Cardiac fibroblast (primary cell): Measurements from ENCODE around the gene NPR3.

Experiments used
- DNase-seq, 2 donors: peaks; one replicate each; pipeline versions ENCODE4 v3.0.0 to v3.0.0-alpha.2; 2010; ENCODE audit warnings: low read depth in 2 of 2
- H3K4me3 ChIP-seq, 2 donors: replicated peaks in 1 of 2; 1 replicate in 1 of 2; 2 replicates in 1 of 2; pipeline ENCODE4 v1.5.1; 2011; ENCODE audit warnings: low read depth in 2 of 2, low read length in 2 of 2, mild to moderate bottlenecking in 2 of 2, moderate library complexity in 1 of 2
- CTCF ChIP-seq: IDR thresholded peaks from one replicate; pipeline ENCODE4 v1.5.1; 2011; ENCODE audit warnings: low read depth, mild to moderate bottlenecking, low read length, inconsistent platforms

The NPR3 gene

GRCh38 chr5:32733590-32734340 is 22.6 kb downstream of the NPR3 start:
- H3K4me3 ChIP-seq, result no peak overlapping the region
- no peak for DNase-seq
- no peak for TF ChIP-seq CTCF

- H3K4me3 ChIP-seq, result no peak overlapping the region
- TF ChIP-seq CTCF, result no peak
- DNase-seq, result no peak
Observed at GRCh38 chr5:32734827-32735378, 23.8 kb downstream of the NPR3 start.

GRCh38 chr5:32735512-32735911 is 24.4 kb downstream of the NPR3 start:
- DNase-seq, result no peak
- no peak for TF ChIP-seq CTCF
- no peak overlapping the region for H3K4me3 ChIP-seq

- no peak for DNase-seq
- no peak overlapping the region for H3K4me3 ChIP-seq
- TF ChIP-seq CTCF, result no peak
Observed at GRCh38 chr5:32736842-32737241, 25.7 kb downstream of the NPR3 start.

GRCh38 chr5:32740651-32741050 is 29.5 kb downstream of the NPR3 start:
- TF ChIP-seq CTCF, result no peak
- H3K4me3 ChIP-seq, result no peak overlapping the region
- no peak for DNase-seq

GRCh38 chr5:32745317-32745716 is 34.2 kb downstream of the NPR3 start:
- no peak for DNase-seq
- H3K4me3 ChIP-seq, result no peak overlapping the region
- no peak for TF ChIP-seq CTCF
